ENCODE data around the gene ARMH4. TPM values are rescaled to one million over a fixed set of nuclear protein-coding genes. Genes with fewer than 3 reads are reported as not detected.

ARMH4 gene
- polyA plus RNA-seq, 3 donors, result 66.2 to 72.1 (median 71.9) TPM

Other genes with a start within 250 kb of the ARMH4 start
- gene ACTR10, start 47.9 kb upstream of the ARMH4 start, polyA plus RNA-seq (ENCODE audit: insufficient read length in 3 of 3), result 100 to 1,000 TPM in 2 of 3 donors, 10 to 100 TPM in 1; 91.5 to 122 (median 100) TPM
- 100 to 1,000 TPM; 130 to 155 (median 155) TPM for gene PSMA3, start 92.6 kb upstream of the ARMH4 start, polyA plus RNA-seq (ENCODE audit: insufficient read length in 3 of 3)
- gene ARID4A, start 146.3 kb upstream of the ARMH4 start, polyA plus RNA-seq (ENCODE audit: insufficient read length in 3 of 3), result 10 to 100 TPM; 25.3 to 35.5 (median 33.3) TPM
- gene TOMM20L, start 243.7 kb upstream of the ARMH4 start, polyA plus RNA-seq (ENCODE audit: insufficient read length in 3 of 3), result 1 to 10 TPM; 1.1 to 2.1 (median 1.2) TPM

Data from renal cortex interstitium (tissue), 3 donors.